ENCODE results near the gene EME1. TPM values are rescaled to one million over a fixed set of nuclear protein-coding genes. Genes with fewer than 3 reads are reported as not detected.

EME1 gene
- total RNA-seq, 1 donor from 2014 or later, result 1.3 TPM

DNA sequence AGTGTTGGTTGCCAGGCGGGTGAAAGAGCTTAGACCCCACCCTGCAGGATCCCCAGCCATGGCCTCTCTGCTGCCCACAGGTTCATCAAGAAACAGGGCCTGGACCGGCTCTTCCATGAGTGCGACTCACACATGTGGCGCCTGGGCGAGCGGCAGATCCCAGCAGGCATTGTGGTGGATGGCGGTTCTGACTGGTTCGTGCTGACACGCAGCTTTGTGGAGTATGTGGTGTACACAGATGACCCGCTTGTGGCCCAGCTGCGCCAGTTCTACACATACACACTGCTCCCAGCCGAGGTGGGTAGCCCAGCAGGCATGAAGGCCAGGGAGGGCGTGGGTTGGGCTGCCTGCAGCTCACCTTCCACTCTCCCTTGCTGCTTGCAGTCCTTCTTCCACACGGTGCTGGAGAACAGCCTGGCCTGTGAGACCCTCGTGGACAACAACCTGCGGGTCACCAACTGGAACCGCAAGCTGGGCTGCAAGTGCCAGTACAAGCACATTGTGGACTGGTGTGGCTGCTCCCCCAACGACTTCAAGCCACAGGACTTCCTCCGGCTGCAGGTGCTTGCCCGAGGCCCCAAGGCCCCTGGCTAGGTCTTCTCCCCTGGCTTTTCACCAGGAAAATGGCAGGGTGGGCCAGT lies 17.2 kb upstream of the EME1 start:
- H3K36me3 ChIP-seq, result peaks cover 35% of the 10 kb centered on the region
- peak; percentile 59 for DNase-seq
- no peaks in the 10 kb centered on the region for H3K4me1 ChIP-seq
- H3K4me3 ChIP-seq, result no peak overlapping the region
- no peaks in the 10 kb centered on the region for H3K9me3 ChIP-seq
- H3K27ac ChIP-seq, result no peak overlapping the region
- no peaks in the 10 kb centered on the region for H3K27me3 ChIP-seq
- intact Hi-C loops (cut with DNase I), result no loop called here
- ATAC-seq, result no peak
- TF ChIP-seq, protein P1, sequence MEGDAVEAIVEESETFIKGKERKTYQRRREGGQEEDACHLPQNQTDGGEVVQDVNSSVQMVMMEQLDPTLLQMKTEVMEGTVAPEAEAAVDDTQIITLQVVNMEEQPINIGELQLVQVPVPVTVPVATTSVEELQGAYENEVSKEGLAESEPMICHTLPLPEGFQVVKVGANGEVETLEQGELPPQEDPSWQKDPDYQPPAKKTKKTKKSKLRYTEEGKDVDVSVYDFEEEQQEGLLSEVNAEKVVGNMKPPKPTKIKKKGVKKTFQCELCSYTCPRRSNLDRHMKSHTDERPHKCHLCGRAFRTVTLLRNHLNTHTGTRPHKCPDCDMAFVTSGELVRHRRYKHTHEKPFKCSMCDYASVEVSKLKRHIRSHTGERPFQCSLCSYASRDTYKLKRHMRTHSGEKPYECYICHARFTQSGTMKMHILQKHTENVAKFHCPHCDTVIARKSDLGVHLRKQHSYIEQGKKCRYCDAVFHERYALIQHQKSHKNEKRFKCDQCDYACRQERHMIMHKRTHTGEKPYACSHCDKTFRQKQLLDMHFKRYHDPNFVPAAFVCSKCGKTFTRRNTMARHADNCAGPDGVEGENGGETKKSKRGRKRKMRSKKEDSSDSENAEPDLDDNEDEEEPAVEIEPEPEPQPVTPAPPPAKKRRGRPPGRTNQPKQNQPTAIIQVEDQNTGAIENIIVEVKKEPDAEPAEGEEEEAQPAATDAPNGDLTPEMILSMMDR (IDR thresholded peaks at IDR 0.05), result no peak

DNA sequence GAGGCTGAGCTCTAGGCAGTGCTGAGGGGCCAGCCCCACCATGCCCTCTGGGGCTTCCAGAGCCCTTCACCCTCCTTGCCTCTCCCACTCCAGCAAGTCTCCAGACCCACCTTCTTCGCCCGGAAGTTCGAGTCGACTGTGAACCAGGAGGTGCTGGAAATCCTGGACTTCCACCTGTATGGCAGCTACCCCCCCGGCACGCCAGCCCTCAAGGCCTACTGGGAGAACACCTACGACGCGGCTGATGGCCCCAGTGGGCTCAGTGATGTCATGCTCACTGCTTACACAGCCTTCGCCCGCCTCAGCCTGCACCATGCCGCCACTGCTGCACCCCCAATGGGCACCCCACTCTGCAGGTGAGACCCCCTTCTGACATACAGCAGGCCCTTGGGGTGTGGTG lies 16.6 kb upstream of the EME1 start:
- DNase-seq (no peak), ATAC-seq (no peak)
- Histone ChIP-seq H3K27me3 (no peaks in the 10 kb centered on the region), H3K27ac (no peak overlapping the region), H3K36me3 (peaks cover 41% of the 10 kb centered on the region), H3K4me3 (no peak overlapping the region), H3K9me3 (no peaks in the 10 kb centered on the region), H3K4me1 (no peaks in the 10 kb centered on the region)
- TF ChIP-seq, protein P1 (IDR thresholded peaks at IDR 0.05), result no peak
- intact Hi-C loops (cut with DNase I), result no loop called here

DNA sequence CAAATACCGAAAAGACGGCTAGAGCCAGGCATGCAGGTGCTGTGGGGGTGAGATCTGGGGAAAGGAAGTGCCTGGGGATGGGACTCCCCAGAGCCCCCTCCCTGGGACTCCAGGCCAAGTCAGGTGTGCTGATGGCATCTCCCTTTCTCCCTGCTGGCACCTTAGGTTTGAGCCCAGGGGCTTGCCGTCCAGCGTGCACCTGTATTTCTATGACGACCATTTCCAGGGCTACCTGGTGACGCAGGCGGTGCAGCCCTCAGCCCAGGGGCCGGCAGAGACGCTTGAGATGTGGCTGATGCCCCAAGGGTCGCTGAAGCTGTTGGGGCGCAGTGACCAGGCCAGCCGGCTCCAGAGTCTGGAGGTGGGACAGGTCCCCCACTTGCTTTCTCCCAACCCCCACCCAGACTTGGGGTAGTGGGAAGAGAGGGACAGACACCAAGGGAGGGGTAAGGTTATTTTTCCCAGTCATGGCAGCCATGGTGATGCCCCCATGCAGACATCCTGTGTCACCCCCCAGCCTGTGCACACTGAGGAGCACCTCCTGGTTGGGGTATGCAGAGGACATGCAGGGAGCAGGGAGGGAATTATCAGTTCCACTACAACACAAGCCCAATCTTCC lies 16.0 kb upstream of the EME1 start:
- Histone ChIP-seq H3K36me3 (peaks cover 41% of the 10 kb centered on the region), H3K27ac (no peak overlapping the region), H3K4me1 (no peaks in the 10 kb centered on the region), H3K27me3 (no peaks in the 10 kb centered on the region), H3K9me3 (no peaks in the 10 kb centered on the region), H3K4me3 (no peak overlapping the region)
- DNase-seq, result no peak
- TF ChIP-seq, protein P1 (IDR thresholded peaks at IDR 0.05), result no peak
- ATAC-seq, result no peak
- intact Hi-C loops (cut with DNase I), result no loop called here

DNA sequence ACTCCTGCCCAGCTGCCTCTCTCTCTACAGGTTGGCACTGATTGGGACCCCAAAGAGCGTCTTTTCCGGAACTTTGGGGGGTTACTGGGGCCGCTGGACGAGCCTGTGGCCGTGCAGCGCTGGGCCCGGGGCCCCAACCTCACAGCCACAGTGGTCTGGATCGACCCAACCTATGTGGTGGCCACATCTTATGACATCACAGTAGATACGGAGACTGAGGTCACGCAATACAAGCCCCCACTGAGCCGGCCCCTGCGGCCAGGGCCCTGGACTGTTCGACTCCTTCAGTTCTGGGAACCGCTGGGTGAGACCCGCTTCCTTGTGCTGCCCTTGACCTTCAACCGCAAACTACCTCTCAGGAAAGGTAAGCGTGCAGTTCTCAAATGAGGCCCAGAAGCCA lies 14.9 kb upstream of the EME1 start:
- H3K27ac ChIP-seq, result no peak overlapping the region
- intact Hi-C loops (cut with DNase I), result no loop called here
- H3K9me3 ChIP-seq, result no peaks in the 10 kb centered on the region
- H3K27me3 ChIP-seq, result no peaks in the 10 kb centered on the region
- H3K4me1 ChIP-seq, result peaks cover 7% of the 10 kb centered on the region
- ATAC-seq, result no peak
- no peak for DNase-seq
- peaks cover 41% of the 10 kb centered on the region for H3K36me3 ChIP-seq
- TF ChIP-seq, protein P1 (IDR thresholded peaks at IDR 0.05), result no peak
- H3K4me3 ChIP-seq, result no peak overlapping the region

DNA sequence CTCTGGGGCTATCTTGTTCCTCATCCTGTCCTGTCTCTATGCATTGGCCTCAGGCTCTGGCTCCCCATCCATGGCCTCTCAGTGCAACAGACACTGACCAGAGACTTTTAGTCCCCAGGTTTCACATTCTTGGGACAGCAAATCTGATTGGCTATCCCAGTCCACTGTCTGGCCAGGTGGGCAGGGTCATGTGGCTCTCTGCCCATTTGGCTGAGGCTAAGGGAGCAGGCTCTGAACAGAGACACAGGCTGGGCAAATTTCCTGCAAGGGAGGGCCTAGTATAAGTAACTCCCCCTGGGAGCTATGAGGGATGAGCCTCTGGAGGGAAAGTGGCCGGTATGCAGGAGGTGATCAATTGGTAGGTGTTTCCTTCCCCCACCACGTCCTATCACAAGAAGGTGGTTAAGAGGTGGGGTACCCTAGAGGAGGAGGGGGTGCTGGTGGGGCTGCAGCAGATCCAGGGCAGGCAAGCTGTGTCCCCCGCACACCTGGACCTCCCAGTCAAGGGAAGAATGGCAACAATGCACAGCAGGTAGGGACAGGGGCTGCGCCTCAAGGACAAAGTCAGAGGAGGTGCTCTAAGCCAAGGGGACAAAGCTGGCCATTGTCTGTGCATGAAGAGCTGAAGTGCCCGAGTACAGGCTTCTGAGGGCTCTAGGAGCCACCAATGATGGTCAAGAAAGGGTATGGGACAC lies 13.9 kb upstream of the EME1 start:
- Histone ChIP-seq H3K36me3 (peaks cover 41% of the 10 kb centered on the region), H3K4me3 (no peak overlapping the region), H3K9me3 (no peaks in the 10 kb centered on the region), H3K27ac (no peak overlapping the region), H3K27me3 (no peaks in the 10 kb centered on the region), H3K4me1 (peaks cover 7% of the 10 kb centered on the region)
- DNase-seq (no peak), ATAC-seq (no peak)
- TF ChIP-seq, protein P1 (IDR thresholded peaks at IDR 0.05), result no peak
- intact Hi-C loops (cut with DNase I), result no loop called here
